Neural crest cell (in vitro differentiated cells): Measurements from ENCODE around the gene UGT1A10. TPM values are rescaled to one million over a fixed set of nuclear protein-coding genes. Genes with fewer than 3 reads are reported as not detected.
"Not testable (repeated sequence)": the region's sequence is repeated elsewhere in the genome, so short reads cannot be mapped to it uniquely, and the experiment has no call there.

Experiments used
- DNase-seq: peaks from one replicate; pipeline ENCODE4 v3.0.0; 2021; ENCODE audit warnings: low read depth, mixed read lengths, low spot score
- H3K27ac Mint-ChIP-seq: one replicate; pipeline ENCODE4 v1.8.0; 2021; ENCODE audit warnings: mild to moderate bottlenecking, mixed read lengths; ENCODE audit not compliant: unreplicated experiment
- H3K27me3 Mint-ChIP-seq: 2 replicates; pipeline ENCODE4 v1.8.0; 2021; ENCODE audit warnings: low read depth, mild to moderate bottlenecking, mixed read lengths
- H3K36me3 Mint-ChIP-seq: 2 replicates; pipeline ENCODE4 v1.8.0; 2021; ENCODE audit warnings: low read depth, mild to moderate bottlenecking, mixed read lengths
- H3K4me1 Mint-ChIP-seq: 2 replicates; pipeline ENCODE4 v1.8.0; 2021; ENCODE audit warnings: mixed read lengths
- H3K4me3 Mint-ChIP-seq: one replicate; pipeline ENCODE4 v1.8.0; 2021; ENCODE audit warnings: mild to moderate bottlenecking, mixed read lengths
- H3K9me3 Mint-ChIP-seq: 2 replicates; pipeline ENCODE4 v1.8.0; 2021; ENCODE audit warnings: mixed read lengths
- total RNA-seq: library from RNA; stranded (reverse); gene quantifications from 2 replicates; pipeline ENCODE4 v1.2.1, GENCODE V29; 2021
- TF ChIP-seq, protein P1 (sequence below): fragments of 200-600 bp; sonication (generic); conservative IDR thresholded peaks from 2 replicates; pipeline ENCODE4 v1.5.0; 2021; ENCODE audit warnings: antibody characterized with exemption, mild to moderate bottlenecking

Gene UGT1A10
- total RNA-seq, 1 donor from 2014 or later = not detected

- peaks cover 9% of the 10 kb centered on the region for H3K36me3 Mint-ChIP-seq
- no peaks in the 10 kb centered on the region for H3K4me1 Mint-ChIP-seq
- no peak overlapping the region for H3K27ac Mint-ChIP-seq
- H3K9me3 Mint-ChIP-seq = peaks cover 14% of the 10 kb centered on the region
- H3K27me3 Mint-ChIP-seq = no peaks in the 10 kb centered on the region
- H3K4me3 Mint-ChIP-seq = no peak overlapping the region
- TF ChIP-seq, protein P1, sequence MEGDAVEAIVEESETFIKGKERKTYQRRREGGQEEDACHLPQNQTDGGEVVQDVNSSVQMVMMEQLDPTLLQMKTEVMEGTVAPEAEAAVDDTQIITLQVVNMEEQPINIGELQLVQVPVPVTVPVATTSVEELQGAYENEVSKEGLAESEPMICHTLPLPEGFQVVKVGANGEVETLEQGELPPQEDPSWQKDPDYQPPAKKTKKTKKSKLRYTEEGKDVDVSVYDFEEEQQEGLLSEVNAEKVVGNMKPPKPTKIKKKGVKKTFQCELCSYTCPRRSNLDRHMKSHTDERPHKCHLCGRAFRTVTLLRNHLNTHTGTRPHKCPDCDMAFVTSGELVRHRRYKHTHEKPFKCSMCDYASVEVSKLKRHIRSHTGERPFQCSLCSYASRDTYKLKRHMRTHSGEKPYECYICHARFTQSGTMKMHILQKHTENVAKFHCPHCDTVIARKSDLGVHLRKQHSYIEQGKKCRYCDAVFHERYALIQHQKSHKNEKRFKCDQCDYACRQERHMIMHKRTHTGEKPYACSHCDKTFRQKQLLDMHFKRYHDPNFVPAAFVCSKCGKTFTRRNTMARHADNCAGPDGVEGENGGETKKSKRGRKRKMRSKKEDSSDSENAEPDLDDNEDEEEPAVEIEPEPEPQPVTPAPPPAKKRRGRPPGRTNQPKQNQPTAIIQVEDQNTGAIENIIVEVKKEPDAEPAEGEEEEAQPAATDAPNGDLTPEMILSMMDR = no peak
- DNase-seq = no peak
These were observed 14.7 kb downstream of the UGT1A10 start for GRCh38 chr2:233650981-233651380.

DNA sequence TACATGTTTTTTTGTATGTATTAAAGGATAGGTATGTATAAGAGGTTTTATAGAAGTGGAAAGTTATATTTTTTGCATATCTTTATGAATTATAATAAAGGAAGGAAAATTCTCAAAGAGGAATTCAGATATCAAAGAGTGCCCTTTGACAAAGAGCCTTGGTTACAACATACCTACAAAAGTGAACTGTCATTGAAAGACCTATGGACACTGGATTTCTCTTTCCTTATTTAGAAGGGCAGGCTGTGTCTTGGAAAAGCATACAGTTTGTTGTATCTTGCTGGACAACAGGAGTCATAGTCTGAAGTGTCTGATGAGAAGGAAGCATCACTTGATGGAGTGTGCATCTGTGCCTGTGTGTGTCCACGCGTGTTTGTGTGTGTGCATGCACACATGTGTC, 15.2 kb downstream of the UGT1A10 start:
- Mint-ChIP-seq H3K36me3 (peaks cover 8% of the 10 kb centered on the region), H3K9me3 (peaks cover 13% of the 10 kb centered on the region), H3K27me3 (no peaks in the 10 kb centered on the region), H3K4me1 (no peaks in the 10 kb centered on the region), H3K27ac (no peak overlapping the region), H3K4me3 (no peak overlapping the region)
- TF ChIP-seq, protein P1 = no peak
- DNase-seq = no peak

- Mint-ChIP-seq H3K36me3 (no peaks in the 10 kb centered on the region), H3K27ac (no peak overlapping the region), H3K9me3 (no peaks in the 10 kb centered on the region), H3K27me3 (peaks cover 5% of the 10 kb centered on the region), H3K4me3 (no peak overlapping the region), H3K4me1 (no peaks in the 10 kb centered on the region)
- TF ChIP-seq, protein P1 = no peak
- DNase-seq = no peak
These were observed 18.3 kb downstream of the UGT1A10 start for GRCh38 chr2:233654501-233654900.

DNA sequence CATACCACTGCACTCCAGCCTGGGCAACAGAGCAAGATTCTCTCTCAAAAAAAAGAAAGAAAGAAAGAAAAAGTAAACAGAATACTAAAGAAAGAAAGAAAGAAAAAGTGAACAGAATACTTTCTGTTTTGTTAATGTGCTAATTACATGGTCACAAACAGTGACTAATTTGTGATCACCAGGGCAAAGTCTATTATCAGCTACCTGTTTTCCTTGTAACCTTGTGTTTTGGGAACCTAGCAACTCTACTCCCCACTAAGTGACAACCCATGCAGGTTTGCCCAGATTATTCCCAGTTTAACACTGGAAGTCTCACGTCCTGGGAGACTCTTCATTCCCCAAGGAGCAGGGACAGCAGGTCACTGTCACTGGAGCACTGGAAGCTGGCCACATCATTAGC, 18.8 kb downstream of the UGT1A10 start:
- H3K36me3 Mint-ChIP-seq = no peaks in the 10 kb centered on the region
- no peaks in the 10 kb centered on the region for H3K9me3 Mint-ChIP-seq
- TF ChIP-seq, protein P1 = no peak
- no peak for DNase-seq
- no peaks in the 10 kb centered on the region for H3K4me1 Mint-ChIP-seq
- no peak overlapping the region for H3K27ac Mint-ChIP-seq
- H3K4me3 Mint-ChIP-seq = no peak overlapping the region
- peaks cover 9% of the 10 kb centered on the region for H3K27me3 Mint-ChIP-seq

DNA sequence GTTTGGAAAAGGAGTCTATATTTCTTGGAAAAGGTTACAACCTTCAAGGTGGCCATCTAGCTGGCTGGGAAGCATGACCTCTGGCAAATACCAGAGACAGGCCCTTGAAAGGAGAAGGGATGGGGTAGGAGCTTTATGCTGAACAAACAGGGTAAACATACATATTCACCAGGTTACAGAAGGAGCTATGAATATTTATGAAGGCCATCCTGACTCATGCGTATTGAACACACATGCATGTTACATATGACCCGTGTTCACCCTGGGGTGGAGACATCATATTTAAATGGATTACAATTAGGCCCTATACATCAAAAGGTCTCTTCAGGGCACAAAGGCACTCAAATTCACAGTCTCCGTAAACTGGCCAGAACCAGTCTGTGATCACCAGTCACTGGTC, 19.7 kb downstream of the UGT1A10 start:
- DNase-seq, H3K4me3 Mint-ChIP-seq, H3K27ac Mint-ChIP-seq, H3K36me3 Mint-ChIP-seq, H3K9me3 Mint-ChIP-seq, H3K4me1 Mint-ChIP-seq: not testable (repeated sequence)
- peaks cover 13% of the 10 kb centered on the region for H3K27me3 Mint-ChIP-seq

- H3K27ac Mint-ChIP-seq = no peak overlapping the region
- no peaks in the 10 kb centered on the region for H3K36me3 Mint-ChIP-seq
- no peaks in the 10 kb centered on the region for H3K4me1 Mint-ChIP-seq
- no peaks in the 10 kb centered on the region for H3K9me3 Mint-ChIP-seq
- no peak overlapping the region for H3K4me3 Mint-ChIP-seq
- TF ChIP-seq, protein P1 = no peak
- peaks cover 13% of the 10 kb centered on the region for H3K27me3 Mint-ChIP-seq
- DNase-seq = no peak
These were observed 20.2 kb downstream of the UGT1A10 start for GRCh38 chr2:233656443-233656842.
